ENCODE data around the gene TNK1.
A peak's percentile ranks its signal among the peaks of the same experiment; 100 is the strongest.

The TNK1 gene

DNA sequence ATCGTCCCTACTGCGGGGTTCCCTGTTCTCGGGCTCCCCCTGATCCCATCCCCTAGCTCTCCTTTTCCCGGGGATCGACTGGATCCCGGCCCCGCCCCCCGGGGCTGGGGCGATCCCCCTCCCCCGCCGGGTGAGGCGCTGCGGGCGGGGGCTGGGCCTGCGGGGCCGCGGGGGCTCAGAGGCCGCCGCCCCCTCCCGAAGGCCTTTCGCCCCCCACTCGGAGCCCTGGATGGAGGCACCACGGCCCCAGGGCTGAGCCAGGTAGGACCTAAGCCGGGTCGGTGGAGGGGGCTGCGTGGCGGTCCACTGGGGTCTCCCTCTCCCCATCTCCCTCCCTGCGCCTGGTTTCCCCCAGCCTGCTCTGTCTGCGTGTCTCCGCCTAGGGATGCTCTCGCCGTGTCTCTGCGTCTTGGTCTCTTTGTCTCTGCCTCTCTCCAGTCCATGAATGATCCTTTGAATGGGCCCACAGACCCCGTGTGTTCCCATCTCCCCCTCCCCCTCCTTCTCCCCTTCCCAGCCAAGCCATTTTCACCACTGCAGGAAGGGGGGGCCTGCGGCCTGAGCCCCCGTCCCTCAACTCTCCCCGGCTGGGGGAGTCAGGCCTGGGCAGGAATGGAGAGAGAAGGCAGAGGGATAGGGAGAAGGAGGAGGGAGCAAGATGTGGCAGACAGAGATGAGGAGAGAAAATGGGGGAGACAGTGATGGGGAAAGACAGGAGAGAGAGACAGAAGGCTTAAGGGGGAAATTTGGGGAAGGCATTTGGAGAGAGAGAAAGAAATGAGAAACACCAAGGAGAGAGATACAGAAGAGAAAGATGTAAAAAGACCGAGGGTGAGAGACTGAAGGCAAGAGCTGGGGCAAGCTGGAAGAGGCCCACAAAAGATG lies 24.7 kb downstream of the TNK1 start:
- peak overlapping the region; percentile 49 for H3K27ac Mint-ChIP-seq
- no peak for DNase-seq (ENCODE audit: low spot score)
- H3K4me3 Mint-ChIP-seq, result peak overlapping the region; percentile 81
- H3K27me3 Mint-ChIP-seq (ENCODE audit: low read depth), result peaks cover 27% of the 10 kb centered on the region
- peaks cover 4% of the 10 kb centered on the region for H3K36me3 Mint-ChIP-seq (ENCODE audit: low read depth)
- peaks cover 10% of the 10 kb centered on the region for H3K4me1 Mint-ChIP-seq (ENCODE audit: low read depth)
- no peaks in the 10 kb centered on the region for H3K9me3 Mint-ChIP-seq

DNA sequence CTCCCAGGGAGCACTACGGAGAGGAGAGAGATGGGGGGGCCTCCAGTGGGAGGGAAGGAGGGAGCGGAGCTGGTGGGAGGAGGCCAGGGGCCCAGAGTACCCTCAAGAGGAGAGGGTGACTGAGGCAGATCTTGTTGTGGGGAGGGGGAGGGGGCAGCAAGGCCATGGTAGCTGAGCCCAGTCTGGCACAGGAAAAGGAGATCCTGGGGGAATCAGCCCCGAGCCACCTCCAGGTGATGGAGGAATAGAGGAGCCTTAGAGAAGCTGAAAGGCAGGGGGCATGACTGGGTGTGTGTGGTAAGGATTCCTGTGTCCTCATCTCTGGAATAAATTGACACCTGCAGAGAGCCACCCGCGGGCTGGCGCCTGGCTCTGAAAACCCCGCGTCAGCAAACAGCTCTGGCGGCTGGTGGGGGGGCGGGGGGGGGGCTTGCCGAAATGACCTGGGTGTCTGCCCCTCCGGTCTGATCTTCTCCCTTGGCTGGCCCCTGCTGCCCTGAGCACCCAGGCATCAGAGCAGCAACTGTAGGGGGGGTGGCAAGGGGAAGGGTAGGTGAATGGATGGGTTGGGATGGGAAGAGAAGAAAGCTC lies 25.4 kb downstream of the TNK1 start:
- no peaks in the 10 kb centered on the region for H3K9me3 Mint-ChIP-seq
- peaks cover 4% of the 10 kb centered on the region for H3K36me3 Mint-ChIP-seq (ENCODE audit: low read depth)
- H3K27ac Mint-ChIP-seq, result peak overlapping the region; percentile 49
- DNase-seq (ENCODE audit: low spot score), result no peak
- peak overlapping the region; percentile 68 for H3K4me3 Mint-ChIP-seq
- peaks cover 27% of the 10 kb centered on the region for H3K27me3 Mint-ChIP-seq (ENCODE audit: low read depth)
- peaks cover 10% of the 10 kb centered on the region for H3K4me1 Mint-ChIP-seq (ENCODE audit: low read depth)

DNA sequence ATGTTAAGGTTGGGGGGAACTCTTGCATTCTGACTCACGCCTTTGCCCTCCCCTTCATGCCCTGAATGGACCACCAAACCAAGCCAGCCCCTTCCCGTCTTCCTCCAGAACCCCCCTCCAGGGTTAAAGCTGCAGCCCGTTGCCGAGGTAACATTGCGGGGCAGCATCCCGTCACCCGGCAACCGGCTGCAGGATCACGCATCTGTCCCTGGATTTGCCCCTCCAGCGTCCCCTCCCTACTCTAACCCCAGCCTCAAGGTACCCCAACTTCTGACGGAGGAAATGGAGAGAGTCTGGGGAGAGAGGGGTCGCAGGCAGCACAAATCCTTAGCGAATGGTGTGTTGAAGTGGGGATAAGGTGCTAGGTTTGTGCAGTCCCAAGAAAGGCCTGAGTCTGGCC lies 26.2 kb downstream of the TNK1 start:
- H3K27ac Mint-ChIP-seq, result no peak overlapping the region
- DNase-seq (ENCODE audit: low spot score), result no peak
- H3K4me3 Mint-ChIP-seq, result no peak overlapping the region

GRCh38 chr17:7407485-7408251 lies 26.8 kb downstream of the TNK1 start, which contains the start of gene NLGN2:
Gene NLGN2, plus strand, starts transcription at chr17:7407845. Its CDS starts 411 bp downstream, at chr17:7408256.
- H3K9me3 Mint-ChIP-seq, result no peaks in the 10 kb centered on the region

More for the DNA sequence above, 26.2 kb downstream of the TNK1 start:
- peaks cover 10% of the 10 kb centered on the region for H3K4me1 Mint-ChIP-seq (ENCODE audit: low read depth)
- no peaks in the 10 kb centered on the region for H3K9me3 Mint-ChIP-seq
- no peaks in the 10 kb centered on the region for H3K36me3 Mint-ChIP-seq (ENCODE audit: low read depth)
- peaks cover 27% of the 10 kb centered on the region for H3K27me3 Mint-ChIP-seq (ENCODE audit: low read depth)

GRCh38 chr17:7408252-7408727 lies 27.4 kb downstream of the TNK1 start:
- no peaks in the 10 kb centered on the region for H3K9me3 Mint-ChIP-seq
- no peaks in the 10 kb centered on the region for H3K36me3 Mint-ChIP-seq (ENCODE audit: low read depth)
- H3K27ac Mint-ChIP-seq, result no peak overlapping the region
- peaks cover 27% of the 10 kb centered on the region for H3K27me3 Mint-ChIP-seq (ENCODE audit: low read depth)
- no peak for DNase-seq (ENCODE audit: low spot score)
- H3K4me1 Mint-ChIP-seq (ENCODE audit: low read depth), result peaks cover 5% of the 10 kb centered on the region
- no peak overlapping the region for H3K4me3 Mint-ChIP-seq

More at GRCh38 chr17:7407485-7408251, 26.8 kb downstream of the TNK1 start, which contains the start of gene NLGN2:
- H3K27ac Mint-ChIP-seq, result no peak within 1 kb of the TSS
- H3K4me3 Mint-ChIP-seq, result no peak within 1 kb of the TSS
- peaks cover 10% of the 10 kb centered on the region for H3K4me1 Mint-ChIP-seq (ENCODE audit: low read depth)
- no peak for DNase-seq (ENCODE audit: low spot score)
- H3K27me3 Mint-ChIP-seq (ENCODE audit: low read depth), result peaks cover 27% of the 10 kb centered on the region
- no peaks in the 10 kb centered on the region for H3K36me3 Mint-ChIP-seq (ENCODE audit: low read depth)

DNA sequence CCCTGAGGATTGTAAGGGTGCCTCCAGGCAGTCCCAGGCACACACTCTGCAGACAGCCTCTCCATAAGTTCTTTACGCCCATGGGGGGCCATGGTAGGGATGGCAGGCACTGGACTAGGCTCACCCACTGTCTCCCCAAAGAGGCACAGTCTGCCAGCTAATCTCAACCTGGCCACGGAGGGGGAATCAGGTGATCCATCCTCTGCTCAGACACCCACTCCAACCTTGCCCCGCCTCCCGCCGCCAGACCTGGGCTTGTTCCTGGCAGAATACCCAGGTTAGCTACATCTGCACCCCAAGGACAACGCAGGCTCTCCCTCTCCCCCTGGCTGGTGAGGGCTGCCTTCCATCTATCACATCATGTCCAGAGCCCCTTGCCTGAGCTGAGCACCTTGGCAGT lies 28.0 kb downstream of the TNK1 start:
- H3K27ac Mint-ChIP-seq, result no peak overlapping the region
- no peak for DNase-seq (ENCODE audit: low spot score)
- H3K4me3 Mint-ChIP-seq, result no peak overlapping the region

GRCh38 chr17:7409716-7410115 lies 28.8 kb downstream of the TNK1 start:
- Mint-ChIP-seq H3K4me1 (ENCODE audit: low read depth) (peaks cover 4% of the 10 kb centered on the region), H3K27me3 (ENCODE audit: low read depth) (peaks cover 25% of the 10 kb centered on the region), H3K4me3 (no peak overlapping the region), H3K27ac (no peak overlapping the region), H3K9me3 (no peaks in the 10 kb centered on the region), H3K36me3 (ENCODE audit: low read depth) (no peaks in the 10 kb centered on the region)
- no peak for DNase-seq (ENCODE audit: low spot score)

More for the DNA sequence above, 28.0 kb downstream of the TNK1 start:
- Mint-ChIP-seq H3K27me3 (ENCODE audit: low read depth) (peaks cover 27% of the 10 kb centered on the region), H3K9me3 (no peaks in the 10 kb centered on the region), H3K36me3 (ENCODE audit: low read depth) (no peaks in the 10 kb centered on the region), H3K4me1 (ENCODE audit: low read depth) (peaks cover 4% of the 10 kb centered on the region)

DNA sequence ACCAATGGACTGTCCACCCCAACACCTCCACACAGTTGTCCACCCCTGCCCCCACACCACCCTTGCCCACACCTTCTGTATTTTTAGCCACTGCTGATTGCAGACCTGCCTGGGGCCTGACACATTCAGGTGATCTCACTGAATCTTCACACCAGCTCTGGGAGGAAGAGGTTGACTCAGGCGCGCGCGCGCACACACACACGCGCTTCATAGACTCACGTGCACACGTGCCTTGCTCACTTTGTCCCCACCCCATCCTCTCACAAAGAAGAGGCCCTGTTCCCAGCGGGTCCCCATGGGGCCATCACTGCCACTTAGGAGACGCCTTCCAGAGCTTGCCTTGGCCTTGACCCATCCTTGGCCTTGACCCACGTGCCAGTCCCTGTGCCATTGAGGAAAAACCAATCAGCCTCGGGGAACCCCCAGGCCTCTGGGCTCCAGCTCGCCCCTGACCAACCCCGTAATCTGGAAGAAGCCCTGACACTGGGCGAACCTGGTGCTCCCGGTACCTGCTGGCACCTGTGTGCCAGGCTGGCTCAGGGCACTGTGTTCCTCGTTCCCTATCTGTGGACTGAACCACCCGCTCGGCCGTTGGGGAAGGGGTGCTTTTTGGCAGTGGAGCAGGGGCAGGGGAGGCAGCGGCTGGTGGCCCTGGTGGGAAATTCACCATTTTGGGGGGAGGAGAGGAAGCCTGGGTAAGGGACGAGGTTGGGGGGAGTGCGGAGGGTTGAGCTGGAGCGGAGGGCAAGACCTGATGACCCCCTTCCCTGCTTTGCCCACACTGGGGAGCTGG lies 29.9 kb downstream of the TNK1 start:
- Mint-ChIP-seq H3K27me3 (ENCODE audit: low read depth) (peaks cover 21% of the 10 kb centered on the region), H3K9me3 (no peaks in the 10 kb centered on the region), H3K27ac (no peak overlapping the region), H3K36me3 (ENCODE audit: low read depth) (no peaks in the 10 kb centered on the region), H3K4me1 (ENCODE audit: low read depth) (peaks cover 2% of the 10 kb centered on the region), H3K4me3 (no peak overlapping the region)
- DNase-seq (ENCODE audit: low spot score), result no peak

- Mint-ChIP-seq H3K36me3 (ENCODE audit: low read depth) (no peaks in the 10 kb centered on the region), H3K27me3 (ENCODE audit: low read depth) (peaks cover 16% of the 10 kb centered on the region)
Observed at GRCh38 chr17:7411427-7411750, 30.5 kb downstream of the TNK1 start.

DNA sequence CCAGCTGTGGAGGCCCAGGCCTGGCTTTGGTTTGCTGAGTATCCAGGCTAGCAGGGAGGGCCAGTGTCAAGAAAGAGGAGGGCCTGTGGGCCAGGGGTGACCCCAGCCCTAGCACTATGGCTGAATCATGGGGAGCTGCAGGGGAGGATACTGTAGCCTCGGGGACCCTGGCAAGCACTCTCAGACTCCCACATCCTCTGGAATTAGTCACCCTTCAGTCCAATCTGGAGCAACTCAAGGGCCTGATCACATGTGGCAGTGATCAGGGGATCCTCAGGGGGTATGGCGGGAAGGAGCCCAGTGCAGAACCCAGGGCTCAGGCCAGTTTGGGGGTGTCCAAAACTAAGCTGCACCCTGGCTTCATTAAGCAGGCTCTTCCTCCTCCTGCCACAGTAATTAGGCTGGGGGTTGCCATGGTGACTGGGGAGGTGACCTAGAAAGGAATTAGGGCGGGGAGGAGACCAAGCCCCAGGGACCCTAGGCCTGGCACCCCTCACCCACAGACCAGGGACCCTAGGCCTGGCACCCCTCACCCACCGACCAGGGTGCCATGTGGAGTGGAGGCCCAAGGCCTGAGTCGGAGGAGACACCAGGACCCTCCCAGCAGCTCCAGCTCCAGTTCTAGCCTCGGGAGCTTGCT lies 32.6 kb downstream of the TNK1 start:
- Mint-ChIP-seq H3K9me3 (no peaks in the 10 kb centered on the region), H3K4me3 (no peak overlapping the region), H3K27me3 (ENCODE audit: low read depth) (peaks cover 7% of the 10 kb centered on the region), H3K4me1 (ENCODE audit: low read depth) (no peaks in the 10 kb centered on the region), H3K27ac (no peak overlapping the region), H3K36me3 (ENCODE audit: low read depth) (no peaks in the 10 kb centered on the region)
- no peak for DNase-seq (ENCODE audit: low spot score)

More at GRCh38 chr17:7411427-7411750, 30.5 kb downstream of the TNK1 start:
- Mint-ChIP-seq H3K9me3 (no peaks in the 10 kb centered on the region), H3K27ac (no peak overlapping the region), H3K4me1 (ENCODE audit: low read depth) (no peaks in the 10 kb centered on the region), H3K4me3 (no peak overlapping the region)
- DNase-seq (ENCODE audit: low spot score), result no peak

DNA sequence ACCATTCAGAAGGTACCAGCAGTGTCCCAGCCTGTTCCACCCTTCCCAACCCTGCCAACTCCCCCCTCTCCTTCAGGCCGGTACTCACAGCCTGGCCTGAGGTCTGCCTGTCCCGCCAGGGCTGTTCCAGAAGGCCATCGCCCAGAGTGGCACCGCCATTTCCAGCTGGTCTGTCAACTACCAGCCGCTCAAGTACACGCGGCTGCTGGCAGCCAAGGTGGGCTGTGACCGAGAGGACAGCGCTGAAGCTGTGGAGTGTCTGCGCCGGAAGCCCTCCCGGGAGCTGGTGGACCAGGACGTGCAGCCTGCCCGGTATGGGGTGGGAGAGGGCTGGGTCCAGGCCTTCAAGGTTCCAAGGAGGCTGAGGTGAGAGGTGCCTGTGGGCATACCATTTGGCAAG lies 33.9 kb downstream of the TNK1 start:
- H3K27ac Mint-ChIP-seq, result no peak overlapping the region
- no peaks in the 10 kb centered on the region for H3K4me1 Mint-ChIP-seq (ENCODE audit: low read depth)
- no peaks in the 10 kb centered on the region for H3K9me3 Mint-ChIP-seq
- H3K27me3 Mint-ChIP-seq (ENCODE audit: low read depth), result no peaks in the 10 kb centered on the region
- H3K36me3 Mint-ChIP-seq (ENCODE audit: low read depth), result no peaks in the 10 kb centered on the region
- H3K4me3 Mint-ChIP-seq, result no peak overlapping the region
- DNase-seq (ENCODE audit: low spot score), result no peak

DNA sequence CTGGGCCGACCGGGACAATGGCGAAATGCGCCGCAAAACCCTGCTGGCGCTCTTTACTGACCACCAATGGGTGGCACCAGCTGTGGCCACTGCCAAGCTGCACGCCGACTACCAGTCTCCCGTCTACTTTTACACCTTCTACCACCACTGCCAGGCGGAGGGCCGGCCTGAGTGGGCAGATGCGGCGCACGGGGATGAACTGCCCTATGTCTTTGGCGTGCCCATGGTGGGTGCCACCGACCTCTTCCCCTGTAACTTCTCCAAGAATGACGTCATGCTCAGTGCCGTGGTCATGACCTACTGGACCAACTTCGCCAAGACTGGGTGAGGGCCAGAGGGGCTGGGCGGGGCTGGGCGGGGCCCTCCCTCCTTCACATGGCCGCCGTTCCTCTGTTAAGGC lies 34.9 kb downstream of the TNK1 start:
- Mint-ChIP-seq H3K9me3 (no peaks in the 10 kb centered on the region), H3K4me1 (ENCODE audit: low read depth) (no peaks in the 10 kb centered on the region), H3K27ac (no peak overlapping the region), H3K36me3 (ENCODE audit: low read depth) (no peaks in the 10 kb centered on the region), H3K4me3 (no peak overlapping the region), H3K27me3 (ENCODE audit: low read depth) (no peaks in the 10 kb centered on the region)
- no peak for DNase-seq (ENCODE audit: low spot score)

- DNase-seq (ENCODE audit: low spot score), result no peak
- no peak overlapping the region for H3K27ac Mint-ChIP-seq
Observed at GRCh38 chr17:7416323-7416722, 35.4 kb downstream of the TNK1 start.

More at GRCh38 chr17:7416323-7416722, 35.4 kb downstream of the TNK1 start:
- Mint-ChIP-seq H3K4me1 (ENCODE audit: low read depth) (no peaks in the 10 kb centered on the region), H3K9me3 (no peaks in the 10 kb centered on the region), H3K27me3 (ENCODE audit: low read depth) (no peaks in the 10 kb centered on the region), H3K4me3 (no peak overlapping the region), H3K36me3 (ENCODE audit: low read depth) (no peaks in the 10 kb centered on the region)

Measured in T-helper 2 cell treated with Interferon-gamma antibody and Interleukin-4, amounts not matched to agents 5 μg/mL and 100 μg/mL, for 36 hours (primary cell).